Right atrium auricular region (tissue), 2 donors: ENCODE data around the gene CLASRP. TPM values are rescaled to one million over a fixed set of nuclear protein-coding genes. Genes with fewer than 3 reads are reported as not detected.
A peak's percentile ranks its signal among the peaks of the same experiment; 100 is the strongest.

ENCODE experiments used
- DNase-seq: peaks from one replicate; pipeline ENCODE4 v3.0.0-alpha.2; 2019; ENCODE audit warnings: low spot score
- H3K27ac ChIP-seq, 2 donors: fragments of 200-600 bp; sonication (generic); 1 replicate in 1 of 2; 2 replicates in 1 of 2; pipeline ENCODE4 v1.5.1; 2016 to 2019
- H3K27me3 ChIP-seq, 2 donors: fragments of 200-600 bp; sonication (generic); one replicate each; pipeline versions ENCODE4 v1.5.1 to v1.6.0; 2017 to 2019
- H3K36me3 ChIP-seq: fragments of 200-600 bp; sonication (generic); one replicate; pipeline ENCODE4 v1.5.1; 2016
- H3K4me1 ChIP-seq, 2 donors: fragments of 200-600 bp; sonication (generic); one replicate each; pipeline versions ENCODE4 v1.5.1 to v1.6.0; 2017 to 2019
- H3K4me3 ChIP-seq, 2 donors: fragments of 200-600 bp; sonication (generic); 1 replicate in 1 of 2; 2 replicates in 1 of 2; pipeline ENCODE4 v1.5.1; 2017 to 2019; ENCODE audit warnings: mild to moderate bottlenecking in 1 of 2, moderate library complexity in 1 of 2
- H3K9me3 ChIP-seq, 2 donors: fragments of 200-600 bp; sonication (generic); one replicate each; pipeline ENCODE4 v1.5.1; 2019
- CTCF ChIP-seq, 2 donors: fragments of 200-600 bp; sonication (generic); IDR thresholded peaks; one replicate each; pipeline ENCODE4 v1.5.1; 2019; ENCODE audit warnings: antibody characterized with exemption in 2 of 2
- total RNA-seq, 2 donors: library from RNA; depleted of rRNA; stranded (reverse); fragments of >200 nt; gene quantifications; one replicate each; pipeline ENCODE4 v1.1.0, GENCODE V29; 2016

CLASRP gene
- total RNA-seq, 2 donors from 2014 or later, result 29.6 to 31.3 TPM

GRCh38 chr19:45076851-45077730 is 38.2 kb downstream of the CLASRP start:
- Histone ChIP-seq H3K36me3 (no peaks in the 10 kb centered on the region), H3K4me1 (peaks cover 0 to 42% of the 10 kb centered on the region in 2 donors), H3K27ac (peak overlapping the region; percentile 1 to 23)

GRCh38 chr19:45078390-45079062 is 39.7 kb downstream of the CLASRP start:
- TF ChIP-seq CTCF (IDR thresholded peaks at IDR 0.05), result no peak
- no peaks in the 10 kb centered on the region for H3K27me3 ChIP-seq
- H3K27ac ChIP-seq, result peak overlapping the region; percentile 68 to 75
- peaks cover 0 to 42% of the 10 kb centered on the region in 2 donors for H3K4me1 ChIP-seq
- no peaks in the 10 kb centered on the region for H3K9me3 ChIP-seq
- no peaks in the 10 kb centered on the region for H3K36me3 ChIP-seq
- peak overlapping the region; percentile 91 to 93 for H3K4me3 ChIP-seq
- DNase-seq, result no peak

More at GRCh38 chr19:45076851-45077730, 38.2 kb downstream of the CLASRP start:
- no peaks in the 10 kb centered on the region for H3K9me3 ChIP-seq
- no peak for TF ChIP-seq CTCF (IDR thresholded peaks at IDR 0.05)
- no peak for DNase-seq
- peak overlapping the region; percentile 36 to 59 for H3K4me3 ChIP-seq
- H3K27me3 ChIP-seq, result no peaks in the 10 kb centered on the region

GRCh38 chr19:45079063-45079910 is 40.4 kb downstream of the CLASRP start, which contains the start of gene GEMIN7:
TSS of gene GEMIN7 (plus strand) at chr19:45079260. CDS start at chr19:45090115, 10,855 bp downstream.
- peak within 1 kb of the TSS; percentile 91 to 93 for H3K4me3 ChIP-seq
- TF ChIP-seq CTCF (IDR thresholded peaks at IDR 0.05), result peak in 1 of 2 donors; percentile 32
- no peaks in the 10 kb centered on the region for H3K27me3 ChIP-seq
- no peaks in the 10 kb centered on the region for H3K36me3 ChIP-seq
- no peaks in the 10 kb centered on the region for H3K9me3 ChIP-seq
- peaks cover 0 to 42% of the 10 kb centered on the region in 2 donors for H3K4me1 ChIP-seq
- peak; percentile 70 for DNase-seq
- H3K27ac ChIP-seq, result peak within 1 kb of the TSS; percentile 68 to 75

GRCh38 chr19:45079911-45080370 is 41.1 kb downstream of the CLASRP start:
- no peaks in the 10 kb centered on the region for H3K9me3 ChIP-seq
- DNase-seq, result no peak
- no peaks in the 10 kb centered on the region for H3K36me3 ChIP-seq
- peaks cover 0 to 40% of the 10 kb centered on the region in 2 donors for H3K4me1 ChIP-seq
- no peak for TF ChIP-seq CTCF (IDR thresholded peaks at IDR 0.05)
- peak overlapping the region in 1 of 2 donors; percentile 75 for H3K27ac ChIP-seq
- peak overlapping the region; percentile 91 to 93 for H3K4me3 ChIP-seq
- H3K27me3 ChIP-seq, result no peaks in the 10 kb centered on the region

- Histone ChIP-seq H3K4me3 (no peak overlapping the region), H3K9me3 (no peaks in the 10 kb centered on the region), H3K27ac (no peak overlapping the region), H3K36me3 (no peaks in the 10 kb centered on the region), H3K27me3 (no peaks in the 10 kb centered on the region), H3K4me1 (peaks cover 0 to 19% of the 10 kb centered on the region in 2 donors)
- DNase-seq, result no peak
- no peak for TF ChIP-seq CTCF (IDR thresholded peaks at IDR 0.05)
Observed at GRCh38 chr19:45082170-45082569, 43.3 kb downstream of the CLASRP start.
